SK-N-SH treated with all-trans-retinoic acid at 6 μM for 48 hours (cell line): ENCODE results near the gene HOXD1.

Experiments
- ARNTL ChIP-seq: fragments of 450-650 bp; formaldehyde crosslinking; IDR thresholded peaks from 2 replicates; pipeline ENCODE4 v1.5.0; 2020; ENCODE audit warnings: low read depth, mild to moderate bottlenecking, moderate library complexity, borderline replicate concordance
- BACH2 ChIP-seq: fragments of 250-450 bp; sonication (Bioruptor Pico); IDR thresholded peaks from 2 replicates; pipeline ENCODE4 v1.9.0; 2021; ENCODE audit warnings: mild to moderate bottlenecking, borderline replicate concordance
- CSDC2 ChIP-seq: fragments of 250-450 bp; sonication (Bioruptor Pico); IDR thresholded peaks from 2 replicates; pipeline ENCODE4 v1.5.0; 2020; ENCODE audit warnings: mild to moderate bottlenecking, moderate library complexity
- CSRNP3 ChIP-seq: fragments of 250-450 bp; sonication (Bioruptor Pico); IDR thresholded peaks from 2 replicates; pipeline ENCODE4 v1.5.1; 2021; ENCODE audit warnings: mild to moderate bottlenecking, moderate library complexity
- GLIS3 ChIP-seq: fragments of 250-450 bp; sonication (Bioruptor Pico); IDR thresholded peaks from 2 replicates; pipeline ENCODE4 v1.5.0; 2020; ENCODE audit warnings: mild to moderate bottlenecking, moderate library complexity
- PATZ1 ChIP-seq: fragments of 250-450 bp; sonication (Bioruptor Pico); IDR thresholded peaks from 2 replicates; pipeline ENCODE4 v1.8.0; 2020; ENCODE audit warnings: mild to moderate bottlenecking, moderate library complexity, borderline replicate concordance
- POU6F1 ChIP-seq: fragments of 250-450 bp; sonication (Bioruptor Pico); IDR thresholded peaks from 2 replicates; pipeline ENCODE4 v1.8.0; 2021; ENCODE audit warnings: low read depth, mild to moderate bottlenecking, moderate library complexity, borderline replicate concordance
- PPARA ChIP-seq: fragments of 250-450 bp; sonication (Bioruptor Pico); IDR thresholded peaks from 2 replicates; pipeline ENCODE4 v1.5.0; 2020; ENCODE audit warnings: mild to moderate bottlenecking, borderline replicate concordance
- RARB ChIP-seq: fragments of 250-450 bp; sonication (Bioruptor Pico); IDR thresholded peaks from 2 replicates; pipeline ENCODE4 v1.8.0; 2021; ENCODE audit warnings: mild to moderate bottlenecking, moderate library complexity
- ZFP3 ChIP-seq: fragments of 250-450 bp; sonication (Bioruptor Pico); IDR thresholded peaks from 2 replicates; pipeline ENCODE4 v1.5.0; 2020; ENCODE audit warnings: mild to moderate bottlenecking, moderate library complexity
- ZFP30 ChIP-seq: fragments of 450-650 bp; formaldehyde crosslinking; IDR thresholded peaks from 2 replicates; pipeline ENCODE4 v1.5.0; 2022; ENCODE audit warnings: mild to moderate bottlenecking, moderate library complexity
- ZNF565 ChIP-seq: fragments of 450-650 bp; formaldehyde crosslinking; conservative IDR thresholded peaks from 2 replicates; pipeline ENCODE4 v1.5.0; 2020; ENCODE audit warnings: low read depth, mild to moderate bottlenecking, moderate library complexity
- ZNF70 ChIP-seq: fragments of 450-650 bp; formaldehyde crosslinking; IDR thresholded peaks from 2 replicates; pipeline ENCODE4 v1.5.0; 2020; ENCODE audit warnings: mild to moderate bottlenecking, moderate library complexity
- ZNF8 ChIP-seq: fragments of 450-650 bp; formaldehyde crosslinking; IDR thresholded peaks from 2 replicates; pipeline ENCODE4 v1.5.0; 2020; ENCODE audit warnings: mild to moderate bottlenecking, moderate library complexity

- TF ChIP-seq CSRNP3 (no peak), CSDC2 (CRISPR knock-in tag) (no peak), RARB (CRISPR knock-in tag) (no peak), ZNF565 (CRISPR knock-in tag) (no peak), BACH2 (no peak), POU6F1 (CRISPR knock-in tag) (no peak), PATZ1 (CRISPR knock-in tag) (no peak), ZNF70 (no peak), GLIS3 (CRISPR knock-in tag) (no peak), ZFP3 (CRISPR knock-in tag) (no peak), ARNTL (CRISPR knock-in tag) (no peak), PPARA (no peak), ZFP30 (CRISPR knock-in tag) (no peak), ZNF8 (CRISPR knock-in tag) (no peak)
These were observed 35.9 kb upstream of the HOXD1 start for GRCh38 chr2:176152350-176153181.
